ENCODE data around the gene TIMELESS. TPM values are rescaled to one million over a fixed set of nuclear protein-coding genes. Genes with fewer than 3 reads are reported as not detected.

The TIMELESS gene
- total RNA-seq, 1 experiment from 2014 or later = 30.9 TPM

DNA sequence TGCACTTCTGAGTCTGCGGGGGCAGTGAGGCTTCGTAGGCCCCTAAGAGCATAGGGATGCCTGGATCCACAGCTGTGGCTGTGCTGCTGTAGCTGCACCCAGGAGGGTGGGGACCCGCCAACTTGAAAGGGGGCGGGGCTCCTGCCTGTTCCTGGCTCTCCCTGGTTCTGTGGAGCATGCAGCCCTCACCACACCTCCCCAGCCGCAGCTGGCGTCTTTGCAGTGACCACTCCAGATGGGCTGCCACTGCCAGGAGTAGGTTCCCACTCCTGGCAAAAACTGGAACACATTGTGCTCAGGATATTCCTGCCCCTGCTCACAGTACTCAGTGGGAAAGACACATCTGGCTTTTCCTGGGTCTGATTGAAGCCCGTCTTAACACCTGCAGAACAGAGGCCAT, 35.8 kb downstream of the TIMELESS start:
- ChIA-PET POLR2A (ENCODE audit: unreplicated experiment) (no interaction called here), CTCF (no interaction called here)
- no peak for TF ChIP-seq EZH2 (IDR thresholded peaks at IDR 0.05; ENCODE audit: low read depth)
- TF ChIP-seq, protein P1, sequence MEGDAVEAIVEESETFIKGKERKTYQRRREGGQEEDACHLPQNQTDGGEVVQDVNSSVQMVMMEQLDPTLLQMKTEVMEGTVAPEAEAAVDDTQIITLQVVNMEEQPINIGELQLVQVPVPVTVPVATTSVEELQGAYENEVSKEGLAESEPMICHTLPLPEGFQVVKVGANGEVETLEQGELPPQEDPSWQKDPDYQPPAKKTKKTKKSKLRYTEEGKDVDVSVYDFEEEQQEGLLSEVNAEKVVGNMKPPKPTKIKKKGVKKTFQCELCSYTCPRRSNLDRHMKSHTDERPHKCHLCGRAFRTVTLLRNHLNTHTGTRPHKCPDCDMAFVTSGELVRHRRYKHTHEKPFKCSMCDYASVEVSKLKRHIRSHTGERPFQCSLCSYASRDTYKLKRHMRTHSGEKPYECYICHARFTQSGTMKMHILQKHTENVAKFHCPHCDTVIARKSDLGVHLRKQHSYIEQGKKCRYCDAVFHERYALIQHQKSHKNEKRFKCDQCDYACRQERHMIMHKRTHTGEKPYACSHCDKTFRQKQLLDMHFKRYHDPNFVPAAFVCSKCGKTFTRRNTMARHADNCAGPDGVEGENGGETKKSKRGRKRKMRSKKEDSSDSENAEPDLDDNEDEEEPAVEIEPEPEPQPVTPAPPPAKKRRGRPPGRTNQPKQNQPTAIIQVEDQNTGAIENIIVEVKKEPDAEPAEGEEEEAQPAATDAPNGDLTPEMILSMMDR (conservative IDR thresholded peaks at IDR 0.05) = no peak
- no peaks in the 10 kb centered on the region for H3K4me1 ChIP-seq (replicated peaks; ENCODE audit: insufficient read depth)
- no peaks in the 10 kb centered on the region for H3K9me3 ChIP-seq (ENCODE audit: insufficient read depth, low read depth)
- no peaks in the 10 kb centered on the region for H3F3A ChIP-seq (ENCODE audit: insufficient read depth, low read depth)
- no peak overlapping the region for H2AFZ ChIP-seq
- DNase-seq = no peak
- no peaks in the 10 kb centered on the region for H3K36me3 ChIP-seq (ENCODE audit: low read depth)
- no peak overlapping the region for H3K27ac ChIP-seq
- no peak overlapping the region for H3K4me3 ChIP-seq
- no peaks in the 10 kb centered on the region for H3K79me2 ChIP-seq (ENCODE audit: low read depth)
- H4K20me1 ChIP-seq (ENCODE audit: insufficient read depth) = no peaks in the 10 kb centered on the region
- no peaks in the 10 kb centered on the region for H3K27me3 ChIP-seq (ENCODE audit: insufficient read depth, low read depth)
- BruUV-seq (replicated peaks) = no TSS peak
- no peak overlapping the region for H3K4me2 ChIP-seq
- intact Hi-C loops (cut with micrococcal nuclease; ENCODE audit: unreplicated experiment) = no loop called here
- H3K9me2 ChIP-seq (ENCODE audit: insufficient read depth) = no peaks in the 10 kb centered on the region

DNA sequence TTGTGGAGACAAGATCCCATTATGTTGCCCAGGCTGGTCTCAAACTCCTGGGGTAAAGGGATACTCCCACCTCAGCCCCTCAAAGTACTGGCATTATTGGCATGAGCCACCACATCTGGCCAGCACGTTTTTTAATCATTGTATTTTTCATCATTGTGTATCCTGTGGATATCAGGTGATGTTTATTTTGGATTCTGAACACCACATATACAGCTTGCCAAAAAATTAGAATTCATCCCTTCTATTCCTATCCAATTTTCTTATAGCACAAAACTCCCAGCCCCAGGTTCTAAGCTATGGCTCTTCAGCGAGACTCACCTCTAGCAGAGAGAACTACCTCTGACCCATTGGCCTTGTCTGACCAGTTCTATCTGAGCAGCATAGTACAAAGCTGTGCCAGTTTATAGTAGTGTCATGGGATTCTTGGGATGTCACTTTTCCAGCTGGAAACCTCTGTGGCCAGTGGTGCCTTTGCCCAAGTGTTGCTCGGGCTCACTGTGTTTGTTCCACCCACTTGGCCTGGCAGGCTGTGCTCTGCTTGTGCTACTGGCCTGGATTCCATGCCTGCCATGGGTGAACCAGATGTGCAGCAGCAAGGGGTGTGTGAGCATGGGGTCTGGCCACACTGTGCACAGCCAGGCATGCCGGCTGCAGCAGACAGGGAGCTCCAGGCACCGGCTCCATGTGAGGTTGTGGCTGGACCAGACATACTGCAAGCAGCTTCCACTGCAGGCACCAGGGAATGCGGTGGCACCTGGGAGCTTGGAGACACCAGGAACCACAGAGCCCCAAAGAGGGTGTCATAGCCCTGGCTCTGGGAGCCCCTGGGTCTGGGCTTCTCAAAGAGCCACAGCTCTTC, 37.2 kb downstream of the TIMELESS start:
- Histone ChIP-seq H3K4me1 (replicated peaks; ENCODE audit: insufficient read depth) (no peaks in the 10 kb centered on the region), H3K9me3 (ENCODE audit: insufficient read depth, low read depth) (no peaks in the 10 kb centered on the region), H4K20me1 (ENCODE audit: insufficient read depth) (no peaks in the 10 kb centered on the region), H3F3A (ENCODE audit: insufficient read depth, low read depth) (no peaks in the 10 kb centered on the region), H3K27me3 (ENCODE audit: insufficient read depth, low read depth) (no peaks in the 10 kb centered on the region), H3K4me3 (no peak overlapping the region), H3K27ac (no peak overlapping the region), H3K4me2 (no peak overlapping the region), H3K36me3 (ENCODE audit: low read depth) (no peaks in the 10 kb centered on the region), H3K79me2 (ENCODE audit: low read depth) (no peaks in the 10 kb centered on the region), H3K9me2 (ENCODE audit: insufficient read depth) (no peaks in the 10 kb centered on the region), H2AFZ (no peak overlapping the region)
- no TSS peak for BruUV-seq (replicated peaks)
- no peak for TF ChIP-seq EZH2 (IDR thresholded peaks at IDR 0.05; ENCODE audit: low read depth)
- TF ChIP-seq, protein P1 (conservative IDR thresholded peaks at IDR 0.05) = no peak
- DNase-seq = no peak
- intact Hi-C loops (cut with micrococcal nuclease; ENCODE audit: unreplicated experiment) = no loop called here
- ChIA-PET CTCF (no interaction called here), POLR2A (ENCODE audit: unreplicated experiment) (no interaction called here)

DNA sequence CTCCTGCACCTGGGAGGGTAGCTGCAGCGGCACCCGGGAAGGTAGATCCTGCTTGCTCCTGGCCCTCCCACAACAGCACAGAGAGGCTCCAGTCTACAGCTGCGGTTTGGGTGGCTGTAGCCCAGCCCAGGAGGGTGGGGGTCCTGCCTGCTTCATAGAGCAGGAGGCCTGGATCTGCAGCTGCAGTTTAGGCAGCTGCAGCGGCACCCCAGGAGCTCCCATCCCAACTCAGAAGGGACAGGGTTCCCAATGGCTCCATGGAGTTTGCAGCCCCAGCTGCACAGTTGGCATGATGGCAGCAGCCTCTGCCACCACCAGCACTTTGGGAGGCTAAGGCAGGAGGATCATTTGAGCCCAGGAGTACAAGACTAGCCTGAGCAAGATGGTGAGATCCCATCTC, 38.5 kb downstream of the TIMELESS start:
- H3K4me2 ChIP-seq = no peak overlapping the region
- H3K9me2 ChIP-seq (ENCODE audit: insufficient read depth) = no peaks in the 10 kb centered on the region
- no peaks in the 10 kb centered on the region for H3K36me3 ChIP-seq (ENCODE audit: low read depth)
- no peak for DNase-seq
- no peak overlapping the region for H2AFZ ChIP-seq
- no peaks in the 10 kb centered on the region for H3K27me3 ChIP-seq (ENCODE audit: insufficient read depth, low read depth)
- intact Hi-C loops (cut with micrococcal nuclease; ENCODE audit: unreplicated experiment) = no loop called here
- H3K4me1 ChIP-seq (replicated peaks; ENCODE audit: insufficient read depth) = no peaks in the 10 kb centered on the region
- no peaks in the 10 kb centered on the region for H3K9me3 ChIP-seq (ENCODE audit: insufficient read depth, low read depth)
- H3F3A ChIP-seq (ENCODE audit: insufficient read depth, low read depth) = no peaks in the 10 kb centered on the region
- H3K27ac ChIP-seq = no peak overlapping the region
- H3K79me2 ChIP-seq (ENCODE audit: low read depth) = no peaks in the 10 kb centered on the region
- BruUV-seq (replicated peaks) = no TSS peak
- TF ChIP-seq, protein P1 (conservative IDR thresholded peaks at IDR 0.05) = no peak
- no peak for TF ChIP-seq EZH2 (IDR thresholded peaks at IDR 0.05; ENCODE audit: low read depth)
- no peaks in the 10 kb centered on the region for H4K20me1 ChIP-seq (ENCODE audit: insufficient read depth)
- ChIA-PET POLR2A (ENCODE audit: unreplicated experiment) (interaction anchor here (0.6 kb wide), 1 partner anchor 65 kb away, joined by 5 read pairs; no protein-coding TSS in a partner anchor), CTCF (no interaction called here)
- no peak overlapping the region for H3K4me3 ChIP-seq
